Tibial nerve (tissue), 4 donors: ENCODE results near the gene SEC61G. TPM values are rescaled to one million over a fixed set of nuclear protein-coding genes. Genes with fewer than 3 reads are reported as not detected.

ENCODE experiments used
- DNase-seq, 2 donors: peaks; one replicate each; pipeline ENCODE4 v3.0.0-alpha.2; 2019; ENCODE audit warnings: low spot score in 2 of 2
- H3K27ac ChIP-seq, 4 donors: fragments of 200-600 bp; sonication (generic) in 3 of 4; one replicate each; pipeline ENCODE4 v1.5.1; 2017 to 2019; ENCODE audit warnings: mild to moderate bottlenecking in 1 of 4
- H3K27me3 ChIP-seq, 2 donors: fragments of 200-600 bp; sonication (generic) in 1 of 2; one replicate each; pipeline versions ENCODE4 v1.5.1 to v1.6.0; 2017 to 2019
- H3K36me3 ChIP-seq, 3 donors: fragments of 200-600 bp; sonication (generic); one replicate each; pipeline ENCODE4 v1.5.1; 2018 to 2019
- H3K4me1 ChIP-seq, 4 donors: fragments of 200-600 bp; sonication (generic) in 3 of 4; one replicate each; pipeline ENCODE4 v1.5.1; 2017 to 2019
- H3K4me3 ChIP-seq, 4 donors: fragments of 200-600 bp; sonication (generic) in 3 of 4; one replicate each; pipeline ENCODE4 v1.5.1; 2017 to 2019; ENCODE audit warnings: mild to moderate bottlenecking in 1 of 4, moderate library complexity in 1 of 4
- H3K9me3 ChIP-seq, 4 donors: fragments of 200-600 bp; sonication (generic) in 3 of 4; one replicate each; pipeline ENCODE4 v1.5.1; 2017 to 2019
- EP300 ChIP-seq, 2 donors: sonication (generic); formaldehyde crosslinking; IDR thresholded peaks; one replicate each; pipeline ENCODE4 v1.6.1; 2017; ENCODE audit warnings: antibody characterized with exemption in 2 of 2, mild to moderate bottlenecking in 1 of 2
- POLR2A ChIP-seq, 2 donors: fragments of 450-650 bp; IDR thresholded peaks; one replicate each; pipeline ENCODE4 v1.6.1; 2017; ENCODE audit warnings: antibody characterized with exemption in 2 of 2, mild to moderate bottlenecking in 2 of 2, moderate library complexity in 2 of 2
- WGBS, 2 donors: methylation state at CpG; one replicate each; pipeline ENCODE4 v1.1.5; 2018; 5-methylcytosine and 5-hydroxymethylcytosine counted together
- total RNA-seq, 4 donors: library from RNA; depleted of rRNA; stranded (reverse); fragments of >200 nt; gene quantifications; one replicate each; pipeline ENCODE4 v1.1.0, GENCODE V29; 2016
- TF ChIP-seq, protein P1 (sequence below), 5 experiments: fragments of 200-600 bp in 3 of 5; fragments of 450-650 bp in 2 of 5; sonication (generic) in 3 of 5; IDR thresholded peaks; one replicate each; pipeline ENCODE4 v1.5.1; 2016 to 2019; ENCODE audit warnings: antibody characterized with exemption in 5 of 5, mild to moderate bottlenecking in 3 of 5, moderate library complexity in 2 of 5

The SEC61G gene
- total RNA-seq, 4 donors from 2014 or later, result 61.4 to 181 (median 137) TPM

DNA sequence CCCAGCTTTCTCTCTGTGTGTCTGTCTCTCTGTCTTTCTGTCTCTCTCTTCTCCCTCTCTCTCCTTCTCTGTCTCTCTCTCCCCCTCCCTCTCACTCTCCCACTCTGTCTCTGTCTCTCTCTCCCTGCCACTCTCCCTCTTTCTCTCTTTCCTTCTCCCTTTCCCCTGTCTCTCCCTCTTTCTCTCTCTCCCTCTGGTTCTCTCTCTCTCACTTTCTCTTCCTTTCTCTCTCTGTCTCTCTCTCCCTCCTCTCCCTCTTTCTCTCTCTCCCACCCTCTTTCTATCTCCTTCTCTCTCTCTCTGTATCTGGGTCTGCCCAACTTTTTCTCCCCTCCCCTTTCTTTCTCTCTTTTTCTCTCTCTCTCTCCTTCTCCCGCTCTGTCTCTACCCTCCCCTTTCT, 36.5 kb downstream of the SEC61G start:
- H3K9me3 ChIP-seq, result peaks cover 0 to 39% (median 0%) of the 10 kb centered on the region in 4 donors
- 81 to 82% methylated on average over 1 of the region's 1 CpG for WGBS, 2 donors
- DNase-seq, result no peak
- no peaks in the 10 kb centered on the region for H3K4me1 ChIP-seq
- TF ChIP-seq POLR2A (IDR thresholded peaks at IDR 0.05) (no peak), EP300 (IDR thresholded peaks at IDR 0.05) (no peak)
- TF ChIP-seq, protein P1, sequence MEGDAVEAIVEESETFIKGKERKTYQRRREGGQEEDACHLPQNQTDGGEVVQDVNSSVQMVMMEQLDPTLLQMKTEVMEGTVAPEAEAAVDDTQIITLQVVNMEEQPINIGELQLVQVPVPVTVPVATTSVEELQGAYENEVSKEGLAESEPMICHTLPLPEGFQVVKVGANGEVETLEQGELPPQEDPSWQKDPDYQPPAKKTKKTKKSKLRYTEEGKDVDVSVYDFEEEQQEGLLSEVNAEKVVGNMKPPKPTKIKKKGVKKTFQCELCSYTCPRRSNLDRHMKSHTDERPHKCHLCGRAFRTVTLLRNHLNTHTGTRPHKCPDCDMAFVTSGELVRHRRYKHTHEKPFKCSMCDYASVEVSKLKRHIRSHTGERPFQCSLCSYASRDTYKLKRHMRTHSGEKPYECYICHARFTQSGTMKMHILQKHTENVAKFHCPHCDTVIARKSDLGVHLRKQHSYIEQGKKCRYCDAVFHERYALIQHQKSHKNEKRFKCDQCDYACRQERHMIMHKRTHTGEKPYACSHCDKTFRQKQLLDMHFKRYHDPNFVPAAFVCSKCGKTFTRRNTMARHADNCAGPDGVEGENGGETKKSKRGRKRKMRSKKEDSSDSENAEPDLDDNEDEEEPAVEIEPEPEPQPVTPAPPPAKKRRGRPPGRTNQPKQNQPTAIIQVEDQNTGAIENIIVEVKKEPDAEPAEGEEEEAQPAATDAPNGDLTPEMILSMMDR (IDR thresholded peaks at IDR 0.05), result no peak
- H3K27ac ChIP-seq, result no peak overlapping the region
- H3K27me3 ChIP-seq, result no peaks in the 10 kb centered on the region
- no peak overlapping the region for H3K4me3 ChIP-seq
- H3K36me3 ChIP-seq, result no peaks in the 10 kb centered on the region

DNA sequence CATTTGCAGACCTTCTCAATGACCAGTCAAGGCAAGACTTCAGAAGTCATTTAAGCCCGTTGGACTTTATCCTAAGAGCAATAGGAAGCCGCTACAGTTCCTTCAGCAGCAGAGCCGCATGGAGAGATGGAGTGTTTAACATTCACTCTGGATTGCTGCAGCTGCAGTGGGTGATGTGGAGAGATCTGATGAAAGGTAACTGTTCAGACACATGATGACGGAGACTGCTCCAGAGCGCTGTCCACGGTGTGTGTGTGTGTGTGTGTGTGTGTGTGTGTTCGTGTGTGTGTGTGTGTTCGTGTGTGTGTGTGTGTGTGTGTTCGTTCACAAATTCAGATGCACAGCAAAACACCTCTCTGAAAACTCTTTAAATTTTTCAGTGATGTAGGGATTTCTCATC, 37.0 kb downstream of the SEC61G start:
- 67 to 77% methylated on average over 9 of the region's 9 CpGs for WGBS, 2 donors
- TF ChIP-seq, protein P1 (IDR thresholded peaks at IDR 0.05), result no peak
- TF ChIP-seq EP300 (IDR thresholded peaks at IDR 0.05) (no peak), POLR2A (IDR thresholded peaks at IDR 0.05) (no peak)
- Histone ChIP-seq H3K27ac (no peak overlapping the region), H3K4me1 (no peaks in the 10 kb centered on the region), H3K4me3 (no peak overlapping the region), H3K27me3 (no peaks in the 10 kb centered on the region), H3K9me3 (peaks cover 0 to 44% (median 0%) of the 10 kb centered on the region in 4 donors), H3K36me3 (no peaks in the 10 kb centered on the region)
- no peak for DNase-seq

DNA sequence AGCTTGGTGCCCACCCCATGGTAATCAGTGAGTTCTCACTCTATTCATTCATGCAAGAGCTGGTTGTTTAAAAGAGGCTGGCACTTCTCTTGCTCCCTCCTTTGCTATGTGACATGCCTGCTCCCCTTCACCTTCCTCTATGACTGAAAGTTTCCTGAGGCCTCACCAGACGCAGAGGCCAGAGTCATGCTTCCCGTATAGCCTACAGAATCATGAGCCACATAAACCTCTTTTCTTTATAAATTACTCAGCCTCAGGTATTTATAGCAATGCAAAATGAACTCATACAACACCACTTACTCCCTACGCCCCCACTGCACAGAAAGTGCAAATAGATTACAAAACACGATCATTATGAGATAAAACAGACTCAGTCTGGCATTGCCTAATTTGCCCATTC, 39.0 kb downstream of the SEC61G start:
- H3K27me3 ChIP-seq, result no peaks in the 10 kb centered on the region
- H3K36me3 ChIP-seq, result no peaks in the 10 kb centered on the region
- no peak for DNase-seq
- WGBS, 2 donors, result 84 to 87% methylated on average over 4 of the region's 4 CpGs
- H3K9me3 ChIP-seq, result peaks cover 0 to 54% (median 0%) of the 10 kb centered on the region in 4 donors
- H3K4me1 ChIP-seq, result no peaks in the 10 kb centered on the region
- H3K4me3 ChIP-seq, result no peak overlapping the region
- TF ChIP-seq, protein P1 (IDR thresholded peaks at IDR 0.05), result no peak
- TF ChIP-seq POLR2A (IDR thresholded peaks at IDR 0.05) (no peak), EP300 (IDR thresholded peaks at IDR 0.05) (no peak)
- no peak overlapping the region for H3K27ac ChIP-seq

DNA sequence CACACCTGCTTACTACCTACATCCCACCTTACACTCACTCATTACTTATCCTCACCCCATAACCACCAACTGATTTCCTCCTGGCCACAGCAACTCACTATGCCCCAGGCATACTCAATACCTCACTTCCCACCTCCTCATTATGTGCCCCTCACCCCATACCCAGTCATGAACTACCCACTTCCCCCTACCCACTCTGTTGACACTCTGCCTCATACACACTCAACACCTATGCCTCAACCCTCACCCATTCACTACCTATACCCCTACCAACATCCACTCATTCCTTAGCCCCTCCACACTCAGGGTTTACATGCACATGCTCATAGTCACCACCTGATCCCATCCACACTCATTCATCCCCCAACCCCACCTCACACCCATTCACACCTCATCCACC, 39.6 kb downstream of the SEC61G start:
- Histone ChIP-seq H3K4me1 (no peaks in the 10 kb centered on the region), H3K27ac (no peak overlapping the region), H3K9me3 (peaks cover 0 to 54% (median 0%) of the 10 kb centered on the region in 4 donors), H3K36me3 (no peaks in the 10 kb centered on the region), H3K27me3 (no peaks in the 10 kb centered on the region), H3K4me3 (no peak overlapping the region)
- no peak for DNase-seq
- TF ChIP-seq EP300 (IDR thresholded peaks at IDR 0.05) (no peak), POLR2A (IDR thresholded peaks at IDR 0.05) (no peak)
- TF ChIP-seq, protein P1 (IDR thresholded peaks at IDR 0.05), result no peak

DNA sequence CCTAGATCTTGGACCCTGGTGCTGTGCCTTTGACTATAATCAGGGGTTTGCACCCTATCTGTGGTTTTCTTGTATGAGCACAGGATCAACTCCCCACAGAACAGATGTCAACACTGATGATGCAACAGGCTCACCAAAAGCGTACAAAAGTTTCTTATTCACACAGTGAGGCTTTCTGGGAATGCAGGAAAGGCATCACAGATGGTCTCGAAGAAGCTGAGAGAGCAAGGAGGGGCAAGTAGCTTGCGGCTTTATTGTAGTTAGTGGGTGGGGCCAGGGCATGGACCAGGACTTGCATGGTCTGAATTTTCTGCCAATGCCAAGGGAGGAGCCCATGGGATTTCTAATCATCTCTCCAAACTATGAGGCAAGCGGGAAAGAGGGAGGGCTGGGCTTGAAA, 46.2 kb downstream of the SEC61G start:
- Histone ChIP-seq H3K27ac (no peak overlapping the region), H3K4me3 (no peak overlapping the region), H3K4me1 (no peaks in the 10 kb centered on the region), H3K36me3 (no peaks in the 10 kb centered on the region), H3K9me3 (peaks cover 0 to 38% (median 0%) of the 10 kb centered on the region in 4 donors), H3K27me3 (no peaks in the 10 kb centered on the region)
- DNase-seq, result no peak
- TF ChIP-seq, protein P1 (IDR thresholded peaks at IDR 0.05), result no peak
- TF ChIP-seq EP300 (IDR thresholded peaks at IDR 0.05) (no peak), POLR2A (IDR thresholded peaks at IDR 0.05) (no peak)
- WGBS, 2 donors, result 91 to 93% methylated on average over 4 of the region's 4 CpGs
